ENCODE results near the gene UBE2Z.

DNA sequence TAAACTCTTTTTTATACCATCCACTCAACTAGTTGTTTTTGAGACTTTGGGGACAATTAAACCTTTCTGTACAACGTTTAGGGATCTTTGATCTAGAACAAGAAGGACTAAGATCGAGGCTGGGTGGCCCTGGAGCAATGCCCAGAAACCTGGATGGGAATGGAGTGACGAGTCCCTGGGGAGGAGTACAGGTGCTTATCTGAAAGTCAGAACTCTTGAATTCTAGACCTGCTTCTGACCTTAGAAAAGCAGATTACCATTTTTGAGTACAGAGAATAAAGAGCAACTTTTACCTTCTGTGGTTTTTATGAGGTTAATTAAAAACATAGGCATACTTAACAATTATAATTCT is 17.8 kb downstream of the UBE2Z start:
- TF ChIP-seq, protein P1, sequence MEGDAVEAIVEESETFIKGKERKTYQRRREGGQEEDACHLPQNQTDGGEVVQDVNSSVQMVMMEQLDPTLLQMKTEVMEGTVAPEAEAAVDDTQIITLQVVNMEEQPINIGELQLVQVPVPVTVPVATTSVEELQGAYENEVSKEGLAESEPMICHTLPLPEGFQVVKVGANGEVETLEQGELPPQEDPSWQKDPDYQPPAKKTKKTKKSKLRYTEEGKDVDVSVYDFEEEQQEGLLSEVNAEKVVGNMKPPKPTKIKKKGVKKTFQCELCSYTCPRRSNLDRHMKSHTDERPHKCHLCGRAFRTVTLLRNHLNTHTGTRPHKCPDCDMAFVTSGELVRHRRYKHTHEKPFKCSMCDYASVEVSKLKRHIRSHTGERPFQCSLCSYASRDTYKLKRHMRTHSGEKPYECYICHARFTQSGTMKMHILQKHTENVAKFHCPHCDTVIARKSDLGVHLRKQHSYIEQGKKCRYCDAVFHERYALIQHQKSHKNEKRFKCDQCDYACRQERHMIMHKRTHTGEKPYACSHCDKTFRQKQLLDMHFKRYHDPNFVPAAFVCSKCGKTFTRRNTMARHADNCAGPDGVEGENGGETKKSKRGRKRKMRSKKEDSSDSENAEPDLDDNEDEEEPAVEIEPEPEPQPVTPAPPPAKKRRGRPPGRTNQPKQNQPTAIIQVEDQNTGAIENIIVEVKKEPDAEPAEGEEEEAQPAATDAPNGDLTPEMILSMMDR (IDR thresholded peaks at IDR 0.05) = no peak
- no peak for TF ChIP-seq POLR2A (IDR thresholded peaks at IDR 0.05)
